GM12878 (cell line): ENCODE measurements around the gene GMPPA. TPM values are rescaled to one million over a fixed set of nuclear protein-coding genes. Genes with fewer than 3 reads are reported as not detected.

Source experiments
- ATAC-seq: fragments of 200-7000 bp; cut with Tn5 transposase; 3 replicates; pipeline ENCODE4 v1.9.1; 2020; ENCODE audit warnings: mild to moderate bottlenecking, moderate library complexity
- BruUV-seq: library from RNA; stranded (reverse); fragments of 400-500 nt; replicated peaks from 2 replicates; lab custom pipeline; 2021; lab: Mats Ljungman, UMichigan
- CTCF ChIA-PET: fragments of 300-600 bp; sonication (Branson Sonifier 250); formaldehyde crosslinking; extraction: SDS; loops from one replicate; lab custom pipeline; 2021; ENCODE audit warnings: inconsistent platforms; lab: Yijun Ruan, JAX
- POLR2A ChIA-PET: fragments of 350-600 bp; formaldehyde crosslinking; extraction: SDS; loops from one replicate; lab custom pipeline; 2021; ENCODE audit warnings: inconsistent platforms; lab: Charles Lee
- RAD21 ChIA-PET: fragments of 300-600 bp; sonication (Branson Sonifier 250); formaldehyde crosslinking; loops from one replicate; lab custom pipeline; 2023; ENCODE audit warnings: antibody characterized with exemption; ENCODE audit not compliant: unreplicated experiment; lab: Charles Lee
- SMC1A ChIA-PET: fragments of 300-600 bp; sonication (Branson Sonifier 250); formaldehyde crosslinking; loops from one replicate; lab custom pipeline; 2023; ENCODE audit not compliant: unreplicated experiment, uncharacterized antibody; lab: Charles Lee
- DNase-seq: peaks from one replicate; pipeline ENCODE4 v3.0.0-alpha.2; 2011; ENCODE audit warnings: low read depth, low spot score
- FAIRE-seq: peaks from 3 replicates; lab custom pipeline; 2011; peaks lifted over from hg19 to GRCh38; lab: Jason Lieb, UNC
- H2AFZ ChIP-seq: 2 replicates; pipeline ENCODE4 v1.6.0; 2011; ENCODE audit warnings: low read depth, low read length, control low read depth; ENCODE audit not compliant: control insufficient read depth
- H3K27ac ChIP-seq: 2 replicates; pipeline ENCODE4 v1.5.1; 2011; ENCODE audit warnings: control low read depth; ENCODE audit not compliant: control insufficient read depth, insufficient read depth
- H3K27me3 ChIP-seq, 2 experiments: replicated peaks in 1 of 2; 2 replicates each; pipeline versions ENCODE4 v1.6.0 to v1.6.1; 2011; ENCODE audit warnings: low read length in 1 of 2; ENCODE audit not compliant: control insufficient read depth in 2 of 2, insufficient read depth in 2 of 2
- H3K36me3 ChIP-seq, 2 experiments: 2 replicates each; pipeline ENCODE4 v1.5.1; 2011; ENCODE audit warnings: low read length in 1 of 2; ENCODE audit not compliant: control insufficient read depth in 2 of 2, insufficient read depth in 2 of 2
- H3K4me1 ChIP-seq: 2 replicates; pipeline ENCODE4 v1.6.1; 2011; ENCODE audit warnings: mild to moderate bottlenecking, low read length, moderate library complexity, mixed read lengths; ENCODE audit not compliant: control insufficient read depth, insufficient read depth
- H3K4me2 ChIP-seq: 2 replicates; pipeline ENCODE4 v1.6.0; 2011; ENCODE audit warnings: control low read depth; ENCODE audit not compliant: control insufficient read depth, insufficient read depth
- H3K4me3 ChIP-seq: fragments of 200-600 bp; sonication (generic); 2 replicates; pipeline ENCODE4 v1.5.1; 2016
- H3K79me2 ChIP-seq: 2 replicates; pipeline ENCODE4 v1.6.0; 2011; ENCODE audit warnings: low read length; ENCODE audit not compliant: control insufficient read depth, insufficient read depth
- H3K9ac ChIP-seq: 2 replicates; pipeline ENCODE4 v1.8.0; 2011; ENCODE audit warnings: low read length, control low read depth, mixed read lengths; ENCODE audit not compliant: control insufficient read depth, insufficient read depth
- H3K9me3 ChIP-seq: replicated peaks from 3 replicates; pipeline ENCODE4 v1.5.1; 2011; ENCODE audit warnings: mild to moderate bottlenecking, low read length; ENCODE audit not compliant: control insufficient read depth, insufficient read depth
- H4K20me1 ChIP-seq: 2 replicates; pipeline ENCODE4 v1.6.0; 2011; ENCODE audit not compliant: control insufficient read depth, insufficient read depth
- MTA2 ChIP-seq: fragments of 450-650 bp; IDR thresholded peaks from 2 replicates; pipeline ENCODE4 v1.6.1; 2016; ENCODE audit warnings: low read depth, mild to moderate bottlenecking, moderate library complexity
- WGBS: methylation state at CpG from one replicate; pipeline ENCODE4 v1.1.6; 2016; ENCODE audit warnings: low lambda C conversion rate; ENCODE audit not compliant: insufficient replicate concordance, insufficient coverage; ENCODE audit errors: missing lambda C conversion rate; 5-methylcytosine and 5-hydroxymethylcytosine counted together
- in situ Hi-C: fragments of 300-500 bp; cut with MboI; formaldehyde crosslinking; loops from 9 replicates; pipeline ENCODE4 v1.14.3; 2018; ENCODE audit warnings: mixed read lengths
- intact Hi-C: fragments of 100-400 bp; cut with micrococcal nuclease; formaldehyde crosslinking; loops from one replicate; pipeline ENCODE4 v1.14.2; 2022; ENCODE audit not compliant: unreplicated experiment
- microRNA-seq: library from miRNA; unstranded; fragments of <30 nt; microRNA quantifications from one replicate; pipeline ENCODE4, GENCODE V29; 2018
- polyA plus RNA-seq, 11 experiments: library from polyadenylated mRNA; depleted of rRNA in 4 of 11; unstranded in 6 of 11; stranded (reverse) in 5 of 11; fragments of >200 nt; fragmentation: Nextera tagmentation in 4 of 11; fragmentation: Illumina TruSeq in 1 of 11; extraction: Ambion mirVana in 4 of 11; extraction: Trizol in 1 of 11; gene quantifications; 1 replicate in 1 of 11; 2 replicates in 10 of 11; pipeline versions ENCODE4 v1.2.1 to v1.2.3, GENCODE V29; 2011 to 2016; ENCODE audit warnings: inconsistent platforms in 2 of 11, missing spikeins in 2 of 11, low read depth in 1 of 11
- small RNA-seq: library from RNA; depleted of rRNA; stranded (forward); fragments of <200 nt; gene quantifications from one replicate; pipeline ENCODE3, GENCODE V24; 2014
- total RNA-seq, 4 experiments: library from RNA; depleted of rRNA in 3 of 4; stranded (reverse); fragments of >200 nt in 3 of 4; fragmentation: Illumina TruSeq in 1 of 4; extraction: Trizol in 1 of 4; gene quantifications; 2 replicates each; pipeline versions ENCODE4 v1.2.1 to v1.2.3, GENCODE V29; 2013 to 2021

GMPPA gene
- total and polyA plus RNA-seq, 10 of the 15 experiments (the other 5 are each of a cell fraction or from before 2014, with no cell fraction given) = 1.9 to 83.2 (median 45.0) TPM

DNA sequence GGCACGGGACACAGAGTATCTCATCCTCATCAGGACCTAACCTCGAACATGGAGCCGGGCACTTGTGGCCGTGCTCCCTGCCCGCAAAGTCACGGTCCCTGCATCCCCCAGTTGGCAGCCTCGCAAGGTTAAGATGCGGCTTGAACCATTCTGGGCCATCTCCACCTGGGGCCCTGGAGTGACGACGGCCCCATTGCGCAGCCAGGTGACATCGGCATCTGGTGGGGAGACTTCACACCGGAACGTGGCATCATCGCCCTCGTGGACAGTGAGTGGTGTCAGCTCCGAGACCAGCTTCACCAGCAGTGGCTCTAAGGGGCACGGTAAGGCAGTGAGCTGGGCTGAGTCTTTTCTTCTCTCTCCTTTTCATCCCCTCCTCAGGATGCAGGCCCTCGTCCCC lies 57.7 kb downstream of the GMPPA start:
- FAIRE-seq (no peak), DNase-seq (no peak), ATAC-seq (no peak)
- ChIA-PET RAD21 (no interaction called here), SMC1A (no interaction called here), CTCF (no interaction called here), POLR2A (no interaction called here)
- H3K9me3 ChIP-seq = no peaks in the 10 kb centered on the region; the same call in 2 of the 3 replicates
- no peaks in the 10 kb centered on the region for H3K79me2 ChIP-seq
- TF ChIP-seq MTA2 = no peak
- no peaks in the 10 kb centered on the region for H3K36me3 ChIP-seq
- H2AFZ ChIP-seq = no peak overlapping the region
- in situ Hi-C loops (no loop called here), intact Hi-C loops (no loop called here)
- H3K4me1 ChIP-seq = no peaks in the 10 kb centered on the region; the same call in 1 of the 2 replicates
- BruUV-seq = no TSS peak
- H3K4me3 ChIP-seq = no peak overlapping the region
- no peak overlapping the region for H3K9ac ChIP-seq
- no peak overlapping the region for H3K4me2 ChIP-seq
- H3K27me3 ChIP-seq = peaks cover 0 to 3% of the 10 kb centered on the region in 2 experiments; a peak in 3 of 4 replicates
- WGBS = 48% methylated on average over 19 of the region's 19 CpGs
- H4K20me1 ChIP-seq = no peaks in the 10 kb centered on the region
- H3K27ac ChIP-seq = no peak overlapping the region

Small RNAs within 50 kb of the gene (microRNA-seq; reads per million reads assigned to microRNA genes)
- not detected for gene MIR3132

Small RNAs within 50 kb of the gene (small RNA-seq; reads per million reads assigned to genes)
- gene MIR3132 = not detected

Other genes starting within 250 kb of the GMPPA start
Only the 7 nearest of the 15 such genes appear.
- not detected in 2 replicates for gene DES, start 80.5 kb upstream of the GMPPA start, total RNA-seq (2014; rRNA removed)
- not detected in 2 replicates for gene DES, start 80.5 kb upstream of the GMPPA start, total RNA-seq (2014; rRNA removed; fragmentation: Illumina TruSeq; extraction: Trizol)
- 0.66 and 0.80 TPM in 2 replicates for gene DES, start 80.5 kb upstream of the GMPPA start, total RNA-seq (2021)
- gene DES, start 80.5 kb upstream of the GMPPA start, polyA plus RNA-seq (2011; rRNA removed) = not detected in 2 replicates
- gene DES, start 80.5 kb upstream of the GMPPA start, polyA plus RNA-seq (2014; fragmentation: Illumina TruSeq; extraction: Trizol) = not detected in 2 replicates
- not detected for gene DES, start 80.5 kb upstream of the GMPPA start, polyA plus RNA-seq (2014; fragmentation: Nextera tagmentation; extraction: Ambion mirVana)
- gene DES, start 80.5 kb upstream of the GMPPA start, polyA plus RNA-seq (2014; rRNA removed) = not detected in 2 replicates
- gene DES, start 80.5 kb upstream of the GMPPA start, polyA plus RNA-seq (2016; fragmentation: Nextera tagmentation; extraction: Ambion mirVana) = not detected
- not detected in 2 replicates for gene SPEG, start 64.0 kb upstream of the GMPPA start, total RNA-seq (2014; rRNA removed)
- not detected in 2 replicates for gene SPEG, start 64.0 kb upstream of the GMPPA start, total RNA-seq (2014; rRNA removed; fragmentation: Illumina TruSeq; extraction: Trizol)
- gene SPEG, start 64.0 kb upstream of the GMPPA start, total RNA-seq (2021) = 0.28 TPM in 1 of 2 replicates, not detected in the other
- not detected in 2 replicates for gene SPEG, start 64.0 kb upstream of the GMPPA start, polyA plus RNA-seq (2011; rRNA removed)
- gene SPEG, start 64.0 kb upstream of the GMPPA start, polyA plus RNA-seq (2014; fragmentation: Illumina TruSeq; extraction: Trizol) = not detected in 2 replicates
- gene SPEG, start 64.0 kb upstream of the GMPPA start, polyA plus RNA-seq (2014; fragmentation: Nextera tagmentation; extraction: Ambion mirVana) = not detected
- 0.01 and 0.03 TPM in 2 replicates for gene SPEG, start 64.0 kb upstream of the GMPPA start, polyA plus RNA-seq (2014; rRNA removed)
- gene SPEG, start 64.0 kb upstream of the GMPPA start, polyA plus RNA-seq (2016; fragmentation: Nextera tagmentation; extraction: Ambion mirVana) = not detected
- not detected in 2 replicates for gene ASIC4, start 15.6 kb downstream of the GMPPA start, total RNA-seq (2014; rRNA removed)
- not detected in 2 replicates for gene ASIC4, start 15.6 kb downstream of the GMPPA start, total RNA-seq (2014; rRNA removed; fragmentation: Illumina TruSeq; extraction: Trizol)
- not detected in 2 replicates for gene ASIC4, start 15.6 kb downstream of the GMPPA start, total RNA-seq (2021)
- not detected in 2 replicates for gene ASIC4, start 15.6 kb downstream of the GMPPA start, polyA plus RNA-seq (2011; rRNA removed)
- gene ASIC4, start 15.6 kb downstream of the GMPPA start, polyA plus RNA-seq (2014; fragmentation: Illumina TruSeq; extraction: Trizol) = 0.01 TPM in 1 of 2 replicates, not detected in the other
- not detected for gene ASIC4, start 15.6 kb downstream of the GMPPA start, polyA plus RNA-seq (2014; fragmentation: Nextera tagmentation; extraction: Ambion mirVana)
- not detected in 2 replicates for gene ASIC4, start 15.6 kb downstream of the GMPPA start, polyA plus RNA-seq (2014; rRNA removed)
- not detected for gene ASIC4, start 15.6 kb downstream of the GMPPA start, polyA plus RNA-seq (2016; fragmentation: Nextera tagmentation; extraction: Ambion mirVana)
- gene CHPF, start 44.9 kb downstream of the GMPPA start, total RNA-seq (2014; rRNA removed) = 12.5 and 15.2 TPM in 2 replicates
- 1.2 and 2.0 TPM in 2 replicates for gene CHPF, start 44.9 kb downstream of the GMPPA start, total RNA-seq (2014; rRNA removed; fragmentation: Illumina TruSeq; extraction: Trizol)
- 11.6 and 12.2 TPM in 2 replicates for gene CHPF, start 44.9 kb downstream of the GMPPA start, total RNA-seq (2021)
- gene CHPF, start 44.9 kb downstream of the GMPPA start, polyA plus RNA-seq (2011; rRNA removed) = 0.89 and 2.2 TPM in 2 replicates
- gene CHPF, start 44.9 kb downstream of the GMPPA start, polyA plus RNA-seq (2014; fragmentation: Illumina TruSeq; extraction: Trizol) = 0.16 and 0.75 TPM in 2 replicates
- under 1 TPM in 1 of 2 experiments, not detected in 1; 0.09 TPM for gene CHPF, start 44.9 kb downstream of the GMPPA start, polyA plus RNA-seq (2014; fragmentation: Nextera tagmentation; extraction: Ambion mirVana)
- gene CHPF, start 44.9 kb downstream of the GMPPA start, polyA plus RNA-seq (2014; rRNA removed) = 8.3 and 11.5 TPM in 2 replicates
- 10 to 100 TPM; 14.2 to 17.4 TPM for gene CHPF, start 44.9 kb downstream of the GMPPA start, polyA plus RNA-seq (2016; fragmentation: Nextera tagmentation; extraction: Ambion mirVana)
- 0.49 and 0.73 TPM in 2 replicates for gene TMEM198, start 45.1 kb downstream of the GMPPA start, total RNA-seq (2014; rRNA removed)
- gene TMEM198, start 45.1 kb downstream of the GMPPA start, total RNA-seq (2014; rRNA removed; fragmentation: Illumina TruSeq; extraction: Trizol) = 0.23 and 0.27 TPM in 2 replicates
- gene TMEM198, start 45.1 kb downstream of the GMPPA start, total RNA-seq (2021) = 1.1 and 1.2 TPM in 2 replicates
- 0.23 and 0.56 TPM in 2 replicates for gene TMEM198, start 45.1 kb downstream of the GMPPA start, polyA plus RNA-seq (2011; rRNA removed)
- 0.16 TPM in 1 of 2 replicates, not detected in the other for gene TMEM198, start 45.1 kb downstream of the GMPPA start, polyA plus RNA-seq (2014; fragmentation: Illumina TruSeq; extraction: Trizol)
- gene TMEM198, start 45.1 kb downstream of the GMPPA start, polyA plus RNA-seq (2014; fragmentation: Nextera tagmentation; extraction: Ambion mirVana) = not detected
- gene TMEM198, start 45.1 kb downstream of the GMPPA start, polyA plus RNA-seq (2014; rRNA removed) = 1.2 TPM in 2 replicates
- gene TMEM198, start 45.1 kb downstream of the GMPPA start, polyA plus RNA-seq (2016; fragmentation: Nextera tagmentation; extraction: Ambion mirVana) = under 1 TPM; 0.46 to 0.92 TPM
- not detected in 2 replicates for gene OBSL1, start 72.6 kb downstream of the GMPPA start, total RNA-seq (2014; rRNA removed)
- not detected in 2 replicates for gene OBSL1, start 72.6 kb downstream of the GMPPA start, total RNA-seq (2014; rRNA removed; fragmentation: Illumina TruSeq; extraction: Trizol)
- 0.48 and 0.77 TPM in 2 replicates for gene OBSL1, start 72.6 kb downstream of the GMPPA start, total RNA-seq (2021)
- gene OBSL1, start 72.6 kb downstream of the GMPPA start, polyA plus RNA-seq (2011; rRNA removed) = not detected in 2 replicates
- gene OBSL1, start 72.6 kb downstream of the GMPPA start, polyA plus RNA-seq (2014; fragmentation: Illumina TruSeq; extraction: Trizol) = not detected in 2 replicates
- not detected for gene OBSL1, start 72.6 kb downstream of the GMPPA start, polyA plus RNA-seq (2014; fragmentation: Nextera tagmentation; extraction: Ambion mirVana)
- not detected in 2 replicates for gene OBSL1, start 72.6 kb downstream of the GMPPA start, polyA plus RNA-seq (2014; rRNA removed)
- under 1 TPM in 1 of 2 experiments, not detected in 1; 0.14 TPM for gene OBSL1, start 72.6 kb downstream of the GMPPA start, polyA plus RNA-seq (2016; fragmentation: Nextera tagmentation; extraction: Ambion mirVana)
- gene INHA, start 73.4 kb downstream of the GMPPA start, total RNA-seq (2014; rRNA removed) = not detected in 2 replicates
- gene INHA, start 73.4 kb downstream of the GMPPA start, total RNA-seq (2014; rRNA removed; fragmentation: Illumina TruSeq; extraction: Trizol) = not detected in 2 replicates
- not detected in 2 replicates for gene INHA, start 73.4 kb downstream of the GMPPA start, total RNA-seq (2021)
- not detected in 2 replicates for gene INHA, start 73.4 kb downstream of the GMPPA start, polyA plus RNA-seq (2011; rRNA removed)
- gene INHA, start 73.4 kb downstream of the GMPPA start, polyA plus RNA-seq (2014; fragmentation: Illumina TruSeq; extraction: Trizol) = not detected in 2 replicates
- not detected for gene INHA, start 73.4 kb downstream of the GMPPA start, polyA plus RNA-seq (2014; fragmentation: Nextera tagmentation; extraction: Ambion mirVana)
- gene INHA, start 73.4 kb downstream of the GMPPA start, polyA plus RNA-seq (2014; rRNA removed) = not detected in 2 replicates
- not detected for gene INHA, start 73.4 kb downstream of the GMPPA start, polyA plus RNA-seq (2016; fragmentation: Nextera tagmentation; extraction: Ambion mirVana)